Mucosa of descending colon (tissue), 3 donors: ENCODE measurements around the gene PTDSS2. TPM values are rescaled to one million over a fixed set of nuclear protein-coding genes. Genes with fewer than 3 reads are reported as not detected.

ENCODE experiments used
- ATAC-seq: fragments of 200-7000 bp; cut with Tn5 transposase; one replicate; pipeline ENCODE4 v1.9.1; 2020; ENCODE audit warnings: mild to moderate bottlenecking, moderate library complexity
- DNase-seq, 3 donors: peaks; one replicate each; pipeline ENCODE4 v3.0.0-alpha.2; 2020
- H3K36me3 ChIP-seq: fragments of 200-600 bp; one replicate; pipeline ENCODE4 v1.8.0; 2021; ENCODE audit warnings: low read depth, mild to moderate bottlenecking
- H3K4me1 ChIP-seq: fragments of 200-600 bp; one replicate; pipeline ENCODE4 v1.8.0; 2021; ENCODE audit warnings: low read depth, mild to moderate bottlenecking
- H3K4me3 ChIP-seq: fragments of 200-600 bp; one replicate; pipeline ENCODE4 v1.8.0; 2021; ENCODE audit warnings: mild to moderate bottlenecking
- H3K9me3 ChIP-seq: fragments of 200-600 bp; one replicate; pipeline ENCODE4 v1.8.0; 2021; ENCODE audit warnings: mild to moderate bottlenecking
- intact Hi-C, 2 donors: fragments of 100-400 bp; cut with DNase I in 1 of 2; cut with micrococcal nuclease in 1 of 2; formaldehyde crosslinking; loops; one replicate each; pipeline versions ENCODE4 v1.11.0 to v1.11.1; 2022; cut with DNase I, micrococcal nuclease
- total RNA-seq, 3 donors: library from RNA; stranded (reverse); fragmentation: NEBNext Ultra II Directional in 2 of 3; extraction: Animal tissue kit (Norgen Biotek cat#: 25700) in 2 of 3; gene quantifications; one replicate each; pipeline versions ENCODE4 v1.2.1 to v1.2.4, GENCODE V29; 2021 to 2023
- TF ChIP-seq, protein P1 (sequence below): fragments of 200-600 bp; IDR thresholded peaks from one replicate; pipeline ENCODE4 v1.8.0; 2022; ENCODE audit warnings: antibody characterized with exemption, mild to moderate bottlenecking
- donor health status: DM: no; HTN: no; CAD: no; lungs with moderate emphysema.
- donor health status: DM: no; HTN: no; CAD: no.
- donor health status: DM: no; HTN: yes; CAD: no.

Gene PTDSS2
- total RNA-seq, 3 donors from 2014 or later, result 19.2 to 34.8 (median 27.3) TPM

DNA sequence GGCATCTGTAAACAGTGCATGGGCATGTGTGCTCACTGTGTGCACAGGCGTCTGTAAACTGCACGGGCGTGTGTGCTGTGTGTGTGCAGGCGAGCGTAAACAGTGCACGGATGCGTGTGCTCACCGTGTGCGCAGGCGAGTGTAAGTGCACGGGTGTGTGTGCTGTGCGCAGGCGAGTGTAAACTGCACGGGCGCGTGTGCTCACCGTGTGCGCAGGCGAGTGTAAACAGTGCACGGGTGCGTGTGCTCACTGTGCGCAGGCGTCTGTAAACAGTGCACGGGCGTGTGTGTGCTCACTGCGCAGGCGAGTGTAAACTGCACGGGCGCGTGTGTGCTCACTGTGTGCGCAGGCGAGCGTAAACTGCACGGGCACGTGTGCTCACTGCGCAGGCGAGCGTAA lies 34.5 kb downstream of the PTDSS2 start:
- peaks cover 9% of the 10 kb centered on the region for H3K4me1 ChIP-seq
- no peaks in the 10 kb centered on the region for H3K36me3 ChIP-seq
- no peak overlapping the region for H3K4me3 ChIP-seq
- no peak for DNase-seq
- H3K9me3 ChIP-seq, result no peaks in the 10 kb centered on the region
- no peak for ATAC-seq
- TF ChIP-seq, protein P1, sequence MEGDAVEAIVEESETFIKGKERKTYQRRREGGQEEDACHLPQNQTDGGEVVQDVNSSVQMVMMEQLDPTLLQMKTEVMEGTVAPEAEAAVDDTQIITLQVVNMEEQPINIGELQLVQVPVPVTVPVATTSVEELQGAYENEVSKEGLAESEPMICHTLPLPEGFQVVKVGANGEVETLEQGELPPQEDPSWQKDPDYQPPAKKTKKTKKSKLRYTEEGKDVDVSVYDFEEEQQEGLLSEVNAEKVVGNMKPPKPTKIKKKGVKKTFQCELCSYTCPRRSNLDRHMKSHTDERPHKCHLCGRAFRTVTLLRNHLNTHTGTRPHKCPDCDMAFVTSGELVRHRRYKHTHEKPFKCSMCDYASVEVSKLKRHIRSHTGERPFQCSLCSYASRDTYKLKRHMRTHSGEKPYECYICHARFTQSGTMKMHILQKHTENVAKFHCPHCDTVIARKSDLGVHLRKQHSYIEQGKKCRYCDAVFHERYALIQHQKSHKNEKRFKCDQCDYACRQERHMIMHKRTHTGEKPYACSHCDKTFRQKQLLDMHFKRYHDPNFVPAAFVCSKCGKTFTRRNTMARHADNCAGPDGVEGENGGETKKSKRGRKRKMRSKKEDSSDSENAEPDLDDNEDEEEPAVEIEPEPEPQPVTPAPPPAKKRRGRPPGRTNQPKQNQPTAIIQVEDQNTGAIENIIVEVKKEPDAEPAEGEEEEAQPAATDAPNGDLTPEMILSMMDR, result no peak
- intact Hi-C loops, result no loop called here

DNA sequence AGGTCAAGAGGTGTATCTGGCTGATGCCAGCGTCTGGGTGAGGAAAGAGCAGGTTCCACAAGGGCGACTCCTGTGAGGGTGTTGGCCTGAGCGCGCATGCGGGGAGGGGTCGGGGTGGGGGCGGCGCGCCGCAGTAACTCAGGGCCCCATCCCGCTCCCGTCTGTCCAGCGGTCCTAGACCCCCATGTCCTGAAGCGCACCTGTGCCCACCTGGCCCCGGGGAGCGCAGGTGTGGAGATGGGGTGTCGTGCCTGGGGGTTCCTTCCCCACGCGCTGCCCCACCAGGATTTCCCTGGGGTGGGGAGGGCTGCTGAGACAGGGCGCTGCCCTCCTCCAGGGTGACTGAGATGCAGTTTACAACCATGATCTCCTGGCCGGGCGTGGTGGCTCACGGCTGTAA lies 36.1 kb downstream of the PTDSS2 start:
- Histone ChIP-seq H3K4me3 (no peak overlapping the region), H3K9me3 (no peaks in the 10 kb centered on the region), H3K4me1 (peaks cover 9% of the 10 kb centered on the region), H3K36me3 (no peaks in the 10 kb centered on the region)
- TF ChIP-seq, protein P1, result no peak
- no peak for DNase-seq
- intact Hi-C loops, result no loop called here
- no peak for ATAC-seq

DNA sequence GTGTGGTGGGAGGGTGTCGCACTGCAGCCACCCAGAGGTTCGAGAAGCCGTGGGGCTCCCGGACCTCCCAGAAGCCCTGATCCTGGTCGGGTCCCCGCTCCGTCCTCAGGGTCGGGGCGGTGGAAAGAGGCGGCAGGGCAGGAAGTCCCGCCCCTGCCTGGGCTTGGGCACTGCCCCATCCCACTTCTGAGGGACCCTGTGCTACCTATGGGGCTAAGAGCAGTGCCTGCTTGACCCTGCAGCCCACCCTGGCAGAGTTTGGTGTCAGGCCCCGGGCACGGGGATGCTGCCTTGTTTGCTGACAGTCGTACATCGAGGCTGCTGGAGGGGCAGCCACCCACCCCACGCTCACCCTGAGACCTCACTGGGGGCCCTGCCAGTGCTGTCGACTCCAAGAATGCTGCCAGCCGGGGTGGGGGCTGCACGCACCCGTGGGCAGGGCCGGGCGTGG lies 37.5 kb downstream of the PTDSS2 start:
- intact Hi-C loops, result no loop called here
- H3K9me3 ChIP-seq, result no peaks in the 10 kb centered on the region
- TF ChIP-seq, protein P1, result no peak
- ATAC-seq (no peak), DNase-seq (no peak)
- no peak overlapping the region for H3K4me3 ChIP-seq
- H3K4me1 ChIP-seq, result peaks cover 9% of the 10 kb centered on the region
- no peaks in the 10 kb centered on the region for H3K36me3 ChIP-seq

DNA sequence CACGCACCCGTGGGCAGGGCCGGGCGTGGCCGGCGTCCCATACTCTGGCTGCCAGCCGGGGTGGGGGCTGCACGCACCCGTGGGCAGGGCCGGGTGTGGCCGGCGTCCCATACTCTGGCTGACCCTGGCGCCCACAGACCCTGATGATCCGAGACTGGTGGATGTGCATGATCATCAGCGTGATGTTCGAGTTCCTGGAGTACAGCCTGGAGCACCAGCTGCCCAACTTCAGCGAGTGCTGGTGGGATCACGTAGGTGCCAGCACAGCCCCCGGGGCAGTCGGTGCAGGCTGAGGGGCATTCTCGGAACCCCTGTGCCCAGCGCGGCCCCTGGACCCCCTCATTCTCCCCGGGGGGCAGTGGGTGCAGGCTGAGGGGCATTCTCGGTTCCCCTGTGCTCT lies 38.0 kb downstream of the PTDSS2 start:
- H3K9me3 ChIP-seq, result no peaks in the 10 kb centered on the region
- H3K36me3 ChIP-seq, result no peaks in the 10 kb centered on the region
- no peak overlapping the region for H3K4me3 ChIP-seq
- ATAC-seq (no peak), DNase-seq (no peak)
- H3K4me1 ChIP-seq, result peaks cover 9% of the 10 kb centered on the region
- intact Hi-C loops, result no loop called here
- TF ChIP-seq, protein P1, result no peak

DNA sequence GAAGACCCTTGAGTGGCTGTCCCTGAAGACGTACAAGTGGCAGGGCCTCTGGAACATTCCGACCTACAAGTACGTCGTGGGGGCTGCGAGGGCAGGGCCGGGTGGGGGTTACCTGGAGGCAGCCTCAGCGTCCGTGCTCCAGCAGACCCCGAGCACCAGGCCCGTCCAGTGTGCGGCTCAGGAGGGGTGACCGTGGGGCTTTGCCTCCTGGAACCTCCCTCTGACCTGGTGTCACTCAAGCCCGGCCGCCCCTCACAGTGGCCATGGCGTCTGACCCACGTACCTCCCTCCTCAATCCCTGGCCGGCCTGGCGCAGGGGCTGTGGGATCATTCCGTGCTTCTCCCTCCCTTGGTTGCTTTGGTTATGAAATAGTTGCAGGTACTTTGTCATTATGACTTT lies 38.5 kb downstream of the PTDSS2 start:
- DNase-seq (no peak), ATAC-seq (no peak)
- TF ChIP-seq, protein P1, result no peak
- Histone ChIP-seq H3K4me1 (peaks cover 9% of the 10 kb centered on the region), H3K4me3 (no peak overlapping the region), H3K9me3 (no peaks in the 10 kb centered on the region), H3K36me3 (no peaks in the 10 kb centered on the region)
- intact Hi-C loops, result no loop called here

DNA sequence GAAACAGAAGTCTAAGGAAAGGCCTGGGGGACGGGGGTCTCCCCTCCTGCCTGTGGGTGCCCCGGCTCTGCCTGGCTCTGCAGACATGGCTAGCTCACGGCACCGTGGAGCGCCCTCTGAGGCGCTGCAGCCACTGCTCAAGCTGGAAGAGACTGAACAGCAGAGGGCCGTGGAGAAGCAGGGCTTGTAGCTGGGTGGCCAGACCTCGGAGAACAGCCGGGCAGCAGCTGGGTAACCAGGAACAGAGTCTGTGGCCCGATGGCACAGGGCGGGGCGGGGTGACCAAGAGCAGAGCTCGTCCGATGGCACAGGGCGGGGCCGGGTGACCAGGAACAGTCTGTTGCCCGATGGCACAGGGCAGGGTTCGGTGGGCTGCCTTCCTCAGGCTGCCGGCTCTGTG lies 38.9 kb downstream of the PTDSS2 start:
- Histone ChIP-seq H3K36me3 (no peaks in the 10 kb centered on the region), H3K4me3 (no peak overlapping the region), H3K4me1 (peaks cover 9% of the 10 kb centered on the region), H3K9me3 (no peaks in the 10 kb centered on the region)
- DNase-seq (peak; percentile 60 to 81 (median 68)), ATAC-seq (peak; percentile 80)
- TF ChIP-seq, protein P1, result no peak
- intact Hi-C loops, result no loop called here
